Measurements from ENCODE around the gene TEX44. TPM values are rescaled to one million over a fixed set of nuclear protein-coding genes. Genes with fewer than 3 reads are reported as not detected.
A peak's percentile ranks its signal among the peaks of the same experiment; 100 is the strongest.

TEX44 gene
- polyA plus RNA-seq, 1 experiment: not detected

- no peak overlapping the region for H3K4me3 ChIP-seq (ENCODE audit: low read depth, low read length)
- no peaks in the 10 kb centered on the region for H3K36me3 ChIP-seq (ENCODE audit: control insufficient read depth, insufficient read depth, low read length)
- H3K27me3 ChIP-seq (ENCODE audit: control insufficient read depth, insufficient read depth, low read length): no peaks in the 10 kb centered on the region
- POLR2A ChIA-PET: no interaction called here
- CTCF ChIA-PET: interaction anchor here (0.9 to 5.2 kb wide), 7 partner anchors 14 to 74 kb away, joined by 3 to 52 read pairs (median 5); no protein-coding TSS in a partner anchor
- DNase-seq (ENCODE audit: low read depth): no peak
- TF ChIP-seq CTCF (IDR thresholded peaks at IDR 0.05; ENCODE audit: insufficient read depth, low read depth, low read length): no peak
These were observed 35.7 kb upstream of the TEX44 start for GRCh38 chr2:231556981-231557380.

GRCh38 chr2:231557571-231558217, 35.0 kb upstream of the TEX44 start:
- CTCF ChIA-PET: interaction anchor here (0.7 to 5.2 kb wide), 19 partner anchors 9 to 136 kb away, joined by 3 to 52 read pairs (median 4); no protein-coding TSS in a partner anchor
- DNase-seq (ENCODE audit: low read depth): no peak
- Histone ChIP-seq H3K36me3 (ENCODE audit: control insufficient read depth, insufficient read depth, low read length) (no peaks in the 10 kb centered on the region), H3K4me3 (ENCODE audit: low read depth, low read length) (no peak overlapping the region), H3K27me3 (ENCODE audit: control insufficient read depth, insufficient read depth, low read length) (0 out of 2 replicates have a peak, but pooled peaks cover 1% of the 10 kb centered on the region)
- POLR2A ChIA-PET: no interaction called here
- peak; percentile 82 for TF ChIP-seq CTCF (IDR thresholded peaks at IDR 0.05; ENCODE audit: insufficient read depth, low read depth, low read length)

- Histone ChIP-seq H3K27me3 (ENCODE audit: control insufficient read depth, insufficient read depth, low read length) (peaks cover 1% of the 10 kb centered on the region), H3K4me3 (ENCODE audit: low read depth, low read length) (no peak overlapping the region), H3K36me3 (ENCODE audit: control insufficient read depth, insufficient read depth, low read length) (no peaks in the 10 kb centered on the region)
- TF ChIP-seq CTCF (IDR thresholded peaks at IDR 0.05; ENCODE audit: insufficient read depth, low read depth, low read length): peak; percentile 85
- ChIA-PET CTCF (interaction anchor here (0.6 to 10.9 kb wide), 22 partner anchors 10 to 162 kb away, joined by 3 to 202 read pairs (median 5); partner anchors contain the start of genes NMUR1 and TEX44), POLR2A (no interaction called here)
- DNase-seq (ENCODE audit: low read depth): no peak
These were observed 29.2 kb upstream of the TEX44 start for GRCh38 chr2:231563378-231563961.

GRCh38 chr2:231565887-231566594, 26.6 kb upstream of the TEX44 start:
- H3K27me3 ChIP-seq (ENCODE audit: control insufficient read depth, insufficient read depth, low read length): peaks cover 1% of the 10 kb centered on the region
- TF ChIP-seq CTCF (IDR thresholded peaks at IDR 0.05; ENCODE audit: insufficient read depth, low read depth, low read length): no peak
- DNase-seq (ENCODE audit: low read depth): no peak
- no peak overlapping the region for H3K4me3 ChIP-seq (ENCODE audit: low read depth, low read length)
- CTCF ChIA-PET: interaction anchor here (0.6 to 10.9 kb wide), 5 partner anchors 8 to 149 kb away, joined by 3 to 202 read pairs (median 5); no protein-coding TSS in a partner anchor
- POLR2A ChIA-PET: no interaction called here
- H3K36me3 ChIP-seq (ENCODE audit: control insufficient read depth, insufficient read depth, low read length): no peaks in the 10 kb centered on the region

GRCh38 chr2:231567159-231567558, 25.5 kb upstream of the TEX44 start:
- TF ChIP-seq CTCF (IDR thresholded peaks at IDR 0.05; ENCODE audit: insufficient read depth, low read depth, low read length): no peak

More at GRCh38 chr2:231567159-231567558, 25.5 kb upstream of the TEX44 start:
- POLR2A ChIA-PET: no interaction called here
- DNase-seq (ENCODE audit: low read depth): no peak
- H3K27me3 ChIP-seq (ENCODE audit: control insufficient read depth, insufficient read depth, low read length): peaks cover 1% of the 10 kb centered on the region
- no peak overlapping the region for H3K4me3 ChIP-seq (ENCODE audit: low read depth, low read length)
- CTCF ChIA-PET: interaction anchor here (1.2 to 10.9 kb wide), 2 partner anchors 12 to 32 kb away, joined by 3 to 202 read pairs; no protein-coding TSS in a partner anchor
- no peaks in the 10 kb centered on the region for H3K36me3 ChIP-seq (ENCODE audit: control insufficient read depth, insufficient read depth, low read length)
